Gastrocnemius medialis (tissue), 4 donors: Measurements from ENCODE around the gene ID1. TPM values are rescaled to one million over a fixed set of nuclear protein-coding genes. Genes with fewer than 3 reads are reported as not detected.

ENCODE experiments used
- ATAC-seq, 2 donors: fragments of 150-250 bp; one replicate each; pipeline ENCODE4 v1.9.1; 2016
- DNase-seq, 2 donors: peaks; one replicate each; pipeline ENCODE4 v3.0.0-alpha.2; 2019
- H3K27ac ChIP-seq, 4 donors: fragments of 200-600 bp; sonication (generic); 1 replicate in 1 of 4; 2 replicates in 3 of 4; pipeline ENCODE4 v1.5.1; 2016 to 2018; ENCODE audit warnings: mild to moderate bottlenecking in 2 of 4, moderate library complexity in 1 of 4
- H3K27me3 ChIP-seq, 3 donors: fragments of 200-600 bp; sonication (generic) in 2 of 3; 1 replicate in 1 of 3; 2 replicates in 2 of 3; pipeline versions ENCODE4 v1.5.1 to v1.6.0; 2016 to 2019; ENCODE audit warnings: mild to moderate bottlenecking in 1 of 3, moderate library complexity in 1 of 3
- H3K36me3 ChIP-seq, 2 donors: fragments of 200-600 bp; sonication (generic) in 1 of 2; one replicate each; pipeline ENCODE4 v1.5.1; 2017 to 2018
- H3K4me1 ChIP-seq, 2 donors: fragments of 200-600 bp; sonication (generic) in 1 of 2; one replicate each; pipeline ENCODE4 v1.5.1; 2016 to 2017; ENCODE audit warnings: mild to moderate bottlenecking in 2 of 2
- H3K4me3 ChIP-seq, 4 donors: fragments of 200-600 bp; sonication (generic) in 3 of 4; 1 replicate in 1 of 4; 2 replicates in 3 of 4; pipeline ENCODE4 v1.5.1; 2016 to 2019; ENCODE audit warnings: mild to moderate bottlenecking in 2 of 4
- H3K9me3 ChIP-seq, 3 donors: fragments of 200-600 bp; sonication (generic) in 2 of 3; 1 replicate in 1 of 3; 2 replicates in 2 of 3; pipeline ENCODE4 v1.5.1; 2016 to 2019
- CTCF ChIP-seq, 5 experiments: fragments of 450-650 bp in 3 of 5; fragments of 200-600 bp in 2 of 5; sonication (generic) in 2 of 5; IDR thresholded peaks in 4 of 5; conservative IDR thresholded peaks in 1 of 5; 1 replicate in 4 of 5; 2 replicates in 1 of 5; pipeline ENCODE4 v1.5.1; 2016 to 2019; ENCODE audit warnings: antibody characterized with exemption in 5 of 5, mild to moderate bottlenecking in 3 of 5, moderate library complexity in 3 of 5
- POLR2A ChIP-seq, 2 donors: fragments of 450-650 bp; IDR thresholded peaks; one replicate each; pipeline ENCODE4 v1.6.1; 2017; ENCODE audit warnings: antibody characterized with exemption in 2 of 2, mild to moderate bottlenecking in 2 of 2, moderate library complexity in 2 of 2
- in situ Hi-C, 4 donors: fragments of 200-750 bp; cut with MboI; loops; one replicate each; pipeline versions ENCODE4 v1.15.0 to v1.8.0; 2017; ENCODE audit warnings: low sequenced_read_pairs in 4 of 4
- intact Hi-C: fragments of 100-400 bp; cut with DNase I; formaldehyde crosslinking; loops from one replicate; pipeline ENCODE4 v1.15.1; 2023; ENCODE audit warnings: low total_unique reads
- total RNA-seq, 4 donors: library from RNA; depleted of rRNA; stranded (reverse); fragments of >200 nt; gene quantifications; one replicate each; pipeline versions ENCODE4 v1.1.0 to v1.2.3, GENCODE V29; 2016

Gene ID1
- total RNA-seq, 4 donors from 2014 or later, result 115 to 206 (median 148) TPM

- ATAC-seq (peak; percentile 72 to 77), DNase-seq (peak; percentile 72 to 97)
- no peaks in the 10 kb centered on the region for H3K9me3 ChIP-seq
- intact Hi-C loops (loop anchor here (1.0 kb wide), 1 partner anchor 31 kb away; no protein-coding TSS in a partner anchor), in situ Hi-C loops (no loop called here)
- H3K27ac ChIP-seq, result peak overlapping the region; percentile 84 to 95 (median 92)
- H3K27me3 ChIP-seq, result no peaks in the 10 kb centered on the region
- peak overlapping the region; percentile 72 to 89 (median 78) for H3K4me3 ChIP-seq
- H3K4me1 ChIP-seq, result peaks cover 0 to 34% of the 10 kb centered on the region in 2 donors
- H3K36me3 ChIP-seq, result no peaks in the 10 kb centered on the region
- peak; percentile 57 to 67 for TF ChIP-seq POLR2A (IDR thresholded peaks at IDR 0.05)
- no peak for TF ChIP-seq CTCF (IDR thresholded peaks at IDR 0.05 in 4 of 5, conservative IDR thresholded peaks at IDR 0.05 in 1 of 5)
These were observed 1.1 kb upstream of the ID1 start for GRCh38 chr20:31603822-31604566.

GRCh38 chr20:31604567-31605030 lies 490 bp upstream of the ID1 start:
- DNase-seq, result no peak
- Histone ChIP-seq H3K4me1 (peaks cover 0 to 35% of the 10 kb centered on the region in 2 donors), H3K4me3 (peak overlapping the region; percentile 72 to 89 (median 78)), H3K27ac (peak overlapping the region; percentile 84 to 95 (median 92)), H3K9me3 (no peaks in the 10 kb centered on the region), H3K36me3 (no peaks in the 10 kb centered on the region), H3K27me3 (no peaks in the 10 kb centered on the region)
- in situ Hi-C loops (no loop called here), intact Hi-C loops (loop anchor here (1.0 kb wide), 1 partner anchor 31 kb away; no protein-coding TSS in a partner anchor)
- TF ChIP-seq CTCF (IDR thresholded peaks at IDR 0.05 in 4 of 5, conservative IDR thresholded peaks at IDR 0.05 in 1 of 5) (no peak), POLR2A (IDR thresholded peaks at IDR 0.05) (no peak)
- ATAC-seq, result peak; percentile 16 to 37

GRCh38 chr20:31605902-31606803 lies 1.1 kb downstream of the ID1 start:
- Histone ChIP-seq H3K36me3 (no peaks in the 10 kb centered on the region), H3K27me3 (no peaks in the 10 kb centered on the region), H3K4me1 (peaks cover 0 to 35% of the 10 kb centered on the region in 2 donors), H3K4me3 (peak overlapping the region; percentile 72 to 89 (median 78)), H3K9me3 (no peaks in the 10 kb centered on the region), H3K27ac (peak overlapping the region; percentile 84 to 95 (median 92))
- no peak for TF ChIP-seq POLR2A (IDR thresholded peaks at IDR 0.05)
- no peak for TF ChIP-seq CTCF (IDR thresholded peaks at IDR 0.05 in 4 of 5, conservative IDR thresholded peaks at IDR 0.05 in 1 of 5)
- ATAC-seq (no peak), DNase-seq (peak in 1 of 2 donors; percentile 42)
- in situ Hi-C loops (no loop called here), intact Hi-C loops (no loop called here)

GRCh38 chr20:31606804-31607639 lies 1.9 kb downstream of the ID1 start:
- intact Hi-C loops, result no loop called here
- H3K27me3 ChIP-seq, result no peaks in the 10 kb centered on the region
- ATAC-seq (no peak), DNase-seq (peak in 1 of 2 donors; percentile 70)
- peak overlapping the region; percentile 84 to 95 (median 92) for H3K27ac ChIP-seq
- no peaks in the 10 kb centered on the region for H3K36me3 ChIP-seq
- peak overlapping the region; percentile 72 to 89 (median 78) for H3K4me3 ChIP-seq
- no peaks in the 10 kb centered on the region for H3K9me3 ChIP-seq
- peaks cover 0 to 35% of the 10 kb centered on the region in 2 donors for H3K4me1 ChIP-seq
- no peak for TF ChIP-seq POLR2A (IDR thresholded peaks at IDR 0.05)
- no peak for TF ChIP-seq CTCF (IDR thresholded peaks at IDR 0.05 in 4 of 5, conservative IDR thresholded peaks at IDR 0.05 in 1 of 5)
- in situ Hi-C loops, result no loop called here
